Activated CD8-positive, alpha-beta memory T cell treated with anti-CD3 and anti-CD28 coated beads for 48 hours (primary cell): ENCODE measurements around the gene SLC22A23.
"Not testable (repeated sequence)": the region's sequence is repeated elsewhere in the genome, so short reads cannot be mapped to it uniquely, and the experiment has no call there.

Experiments used
- DNase-seq, 3 experiments: peaks; one replicate each; pipeline ENCODE4 v3.0.0-alpha.2; 2020; ENCODE audit warnings: low read depth in 2 of 3, low spot score in 2 of 3

SLC22A23 gene

DNA sequence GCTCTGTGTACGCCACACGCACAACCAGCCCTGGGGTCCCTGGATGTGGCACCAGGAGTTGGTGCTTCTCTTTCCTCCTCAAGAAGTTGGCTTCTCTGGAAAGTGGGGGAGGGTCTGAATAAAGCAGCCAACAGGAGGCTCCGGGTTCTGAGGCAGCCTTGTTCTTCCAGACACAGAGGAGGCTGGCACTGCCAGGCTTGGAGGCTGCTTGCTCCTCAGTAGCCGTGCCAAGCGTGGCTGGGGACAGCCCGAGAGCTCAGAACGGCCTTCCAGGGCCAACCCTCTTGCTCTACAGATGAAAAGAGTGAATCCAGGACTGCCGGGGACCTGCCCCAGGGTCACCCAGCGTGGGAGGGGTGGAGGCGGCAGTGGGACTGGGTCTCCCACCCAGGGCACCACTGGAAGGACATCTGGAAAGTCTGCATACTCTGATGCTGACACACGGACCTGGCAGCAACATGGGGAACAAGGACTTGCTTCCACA lies 70.4 kb downstream of the SLC22A23 start:
- no peak for DNase-seq

DNA sequence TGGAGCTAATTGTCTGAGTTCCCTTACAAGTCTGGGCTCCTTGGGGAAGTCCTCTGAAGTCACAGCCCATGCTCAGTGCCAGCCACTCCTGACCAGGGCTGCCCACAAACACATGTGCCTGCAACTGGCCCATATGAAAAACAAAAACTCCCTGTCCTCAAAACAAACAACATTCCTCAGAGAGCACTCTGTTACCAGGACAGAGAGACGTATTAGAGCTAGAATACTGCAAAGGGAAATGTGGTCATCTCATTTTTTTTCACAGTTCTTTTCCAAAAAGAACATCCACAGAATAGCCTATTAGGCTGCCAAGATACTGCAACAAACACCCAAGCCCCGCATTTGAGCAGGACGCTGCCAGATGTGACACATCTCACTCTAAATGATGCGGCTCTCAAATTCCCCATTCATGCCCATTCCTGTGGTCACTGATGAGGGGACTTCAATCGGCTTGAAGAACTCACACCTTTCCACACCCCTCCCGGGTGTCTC lies 71.1 kb downstream of the SLC22A23 start:
- DNase-seq = no peak

DNA sequence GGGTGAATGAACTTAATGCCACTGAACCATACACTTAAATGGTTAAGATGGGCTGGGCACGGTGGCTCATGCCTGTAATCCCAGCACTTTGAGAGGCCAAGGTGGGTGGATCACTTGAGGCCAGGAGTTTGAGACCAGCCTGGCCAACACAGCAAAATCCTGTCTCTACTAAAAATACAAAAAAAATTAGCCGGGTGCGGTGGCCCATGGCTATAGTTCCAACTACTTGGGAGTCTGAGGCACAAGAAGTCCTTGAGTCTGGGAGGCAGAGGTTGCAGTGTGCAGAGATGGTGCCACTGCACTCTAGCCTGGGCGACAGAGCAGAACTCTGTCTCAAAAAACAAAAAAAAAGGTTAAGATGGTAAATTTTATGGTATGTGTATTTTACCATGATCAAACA lies 71.7 kb downstream of the SLC22A23 start:
- DNase-seq = not testable (repeated sequence)

DNA sequence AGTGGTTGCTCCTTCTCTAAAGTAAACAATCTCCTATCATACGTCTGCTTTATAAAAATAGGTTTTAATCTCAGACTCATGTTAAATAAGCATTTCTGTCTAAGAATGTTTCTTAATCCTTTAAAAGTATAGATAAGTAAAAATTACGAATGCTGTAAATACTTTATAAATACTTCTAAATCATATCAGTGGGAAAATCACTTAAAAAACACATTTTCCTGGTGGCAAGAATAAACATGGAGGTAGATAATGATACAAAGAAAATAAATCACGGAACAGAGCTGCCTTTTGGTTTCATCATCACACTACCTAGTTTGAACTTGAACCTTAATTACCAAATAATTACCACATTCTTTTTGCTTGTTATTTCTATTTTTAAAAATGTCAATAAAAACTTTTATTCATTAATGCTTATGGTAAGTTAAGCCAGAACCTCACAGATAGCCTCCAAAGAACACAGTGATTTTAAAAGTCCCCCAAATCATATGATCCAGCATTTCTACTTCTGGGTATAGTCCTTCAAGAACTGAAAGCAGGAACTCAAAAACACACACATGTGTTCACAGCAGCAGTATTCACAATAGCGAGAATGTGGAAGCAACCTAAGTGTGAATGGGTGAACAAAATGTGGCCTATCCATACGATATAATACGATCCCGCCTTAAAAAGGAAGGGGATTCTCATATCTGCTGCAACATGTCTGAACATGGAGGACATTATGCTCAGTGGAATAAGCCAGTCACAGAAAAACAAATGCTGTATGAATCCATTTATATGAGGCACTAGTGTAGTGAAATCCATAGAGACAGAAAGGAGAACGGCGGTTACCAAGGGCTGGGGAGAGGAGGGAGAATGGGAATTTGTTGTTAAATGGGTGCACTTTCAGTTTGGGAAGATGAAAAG lies 72.4 kb downstream of the SLC22A23 start:
- DNase-seq = no peak

DNA sequence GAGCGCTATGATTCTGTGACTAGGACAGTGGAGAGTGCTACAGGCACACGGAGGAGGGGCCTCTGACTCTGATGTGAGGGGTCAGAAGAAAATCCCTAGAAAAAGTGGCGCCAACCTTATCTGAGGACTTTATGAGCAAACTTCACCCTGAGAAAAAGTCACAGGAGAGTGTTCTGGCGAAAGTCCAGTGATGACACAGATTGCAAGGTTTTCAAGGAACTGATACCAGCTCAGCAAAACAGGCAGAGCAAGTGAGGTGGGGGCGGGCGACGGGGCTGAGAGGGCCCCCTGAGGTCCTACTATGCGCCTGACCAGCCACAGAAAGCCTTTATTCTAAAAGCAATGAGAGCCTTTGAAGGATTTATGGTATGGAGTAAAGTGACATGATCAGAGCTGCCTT lies 73.3 kb downstream of the SLC22A23 start:
- DNase-seq = no peak

DNA sequence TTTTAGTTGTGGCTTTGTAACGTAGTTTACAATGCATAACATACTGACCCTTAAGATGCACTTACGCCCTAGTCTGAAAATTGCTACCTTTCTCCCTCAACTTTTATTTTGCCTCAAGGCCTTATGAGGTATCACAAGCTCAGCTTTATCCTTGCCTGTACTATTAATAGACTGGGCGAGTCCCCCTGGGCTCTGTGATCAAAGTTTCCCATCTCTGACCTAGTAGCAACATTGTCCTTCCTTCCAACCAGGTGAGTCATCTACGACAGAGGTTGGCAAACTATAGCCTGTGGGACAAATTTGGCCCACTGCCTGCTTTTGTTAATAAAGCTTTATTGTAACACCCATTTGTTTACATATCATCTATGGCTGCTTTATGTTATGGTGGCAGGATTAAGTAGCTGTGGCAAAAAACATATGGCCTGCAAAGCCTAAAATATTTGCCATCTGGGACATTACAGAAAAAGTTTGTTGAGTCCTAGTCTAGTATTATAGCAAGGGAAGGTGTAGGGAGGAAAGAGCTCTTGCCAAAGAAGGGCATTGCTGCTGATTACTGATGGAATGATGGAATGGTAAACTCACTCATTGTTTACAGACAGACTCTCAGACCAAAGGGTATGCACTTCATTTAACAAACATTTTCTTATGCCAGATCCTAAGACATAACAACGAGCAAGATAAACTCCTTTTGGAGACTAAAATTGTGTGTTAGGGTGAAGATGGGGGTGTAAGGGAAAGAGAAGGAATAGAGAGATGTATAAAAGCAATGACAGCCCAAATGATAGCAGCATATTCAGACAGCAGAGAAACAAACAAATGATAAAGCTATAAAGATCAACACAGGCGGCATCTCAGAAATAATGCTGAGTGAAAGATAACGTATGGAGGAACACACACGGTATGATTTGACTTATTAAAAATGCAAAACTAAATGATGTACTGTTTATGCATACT lies 74.2 kb downstream of the SLC22A23 start:
- DNase-seq = no peak

DNA sequence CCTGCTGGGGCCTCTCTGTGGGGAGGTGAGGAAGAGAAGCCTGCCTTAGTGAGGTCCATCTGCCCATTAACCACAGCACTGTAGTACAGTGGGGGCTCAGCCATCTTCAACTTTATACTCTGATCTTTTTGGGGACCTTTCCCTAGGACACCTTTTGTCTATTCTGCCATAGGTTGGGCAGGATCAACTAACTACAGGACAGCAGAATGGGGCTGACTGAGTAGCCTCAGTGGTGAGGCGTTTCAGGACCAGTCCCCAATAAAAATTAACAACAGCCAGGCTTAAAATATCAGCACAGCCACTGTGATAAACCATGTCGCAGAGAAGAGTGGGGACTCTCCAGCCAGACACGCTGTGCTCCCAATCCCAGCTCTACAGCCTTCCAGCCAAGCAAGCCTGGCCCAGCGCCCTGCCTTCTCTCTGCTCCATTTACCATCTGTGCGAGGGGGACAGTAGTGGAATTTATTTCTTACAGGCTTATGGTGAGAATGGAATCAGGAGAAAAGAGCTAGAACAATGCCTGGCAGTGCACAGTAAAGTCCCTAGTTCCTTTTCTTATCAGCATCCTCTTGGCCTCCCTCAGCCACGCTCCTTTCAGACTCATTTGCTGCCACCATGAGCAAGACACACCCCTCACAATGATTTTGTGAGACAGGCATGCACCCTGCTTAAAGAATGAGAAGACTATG lies 75.5 kb downstream of the SLC22A23 start:
- DNase-seq = no peak

DNA sequence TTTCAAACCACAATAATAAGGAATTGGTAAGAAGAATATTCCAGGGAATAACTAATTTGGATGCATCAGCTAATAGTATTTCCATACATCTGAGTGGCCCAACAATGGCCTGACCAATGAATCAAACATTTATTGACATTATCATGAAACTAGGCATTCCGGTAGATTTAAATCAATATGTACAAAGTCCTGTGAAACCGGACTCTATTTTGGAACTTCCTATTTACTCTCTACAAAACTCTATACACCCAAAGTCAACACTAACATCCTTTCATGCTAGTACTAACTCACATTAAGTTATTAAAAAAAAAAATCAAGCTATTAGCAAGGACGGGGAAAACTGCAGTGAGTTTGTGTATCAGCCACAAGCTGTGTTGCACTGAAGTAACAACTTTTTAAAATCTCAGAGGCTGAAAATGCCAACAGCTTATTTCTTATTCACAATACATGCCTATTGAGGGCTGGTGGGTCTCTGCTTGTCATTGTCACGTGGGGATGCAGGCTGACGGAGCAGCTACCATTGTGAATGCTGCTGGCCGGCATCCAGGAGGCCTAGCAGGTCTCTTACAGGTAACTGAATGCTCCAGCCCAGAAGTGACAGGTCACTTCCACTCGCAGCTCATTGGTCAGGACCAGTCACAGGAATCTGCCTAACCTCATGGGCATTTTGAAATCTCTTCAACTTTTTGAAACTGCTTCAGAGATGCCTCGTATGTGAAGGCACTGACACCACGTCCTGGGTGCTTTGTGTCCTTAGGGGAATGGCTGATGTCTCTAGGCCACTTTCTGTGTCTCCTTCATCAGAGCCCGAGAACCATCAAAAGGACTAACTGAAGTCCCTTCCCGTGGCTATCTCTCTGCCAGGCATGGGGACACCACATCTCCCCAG lies 76.3 kb downstream of the SLC22A23 start:
- no peak for DNase-seq

DNA sequence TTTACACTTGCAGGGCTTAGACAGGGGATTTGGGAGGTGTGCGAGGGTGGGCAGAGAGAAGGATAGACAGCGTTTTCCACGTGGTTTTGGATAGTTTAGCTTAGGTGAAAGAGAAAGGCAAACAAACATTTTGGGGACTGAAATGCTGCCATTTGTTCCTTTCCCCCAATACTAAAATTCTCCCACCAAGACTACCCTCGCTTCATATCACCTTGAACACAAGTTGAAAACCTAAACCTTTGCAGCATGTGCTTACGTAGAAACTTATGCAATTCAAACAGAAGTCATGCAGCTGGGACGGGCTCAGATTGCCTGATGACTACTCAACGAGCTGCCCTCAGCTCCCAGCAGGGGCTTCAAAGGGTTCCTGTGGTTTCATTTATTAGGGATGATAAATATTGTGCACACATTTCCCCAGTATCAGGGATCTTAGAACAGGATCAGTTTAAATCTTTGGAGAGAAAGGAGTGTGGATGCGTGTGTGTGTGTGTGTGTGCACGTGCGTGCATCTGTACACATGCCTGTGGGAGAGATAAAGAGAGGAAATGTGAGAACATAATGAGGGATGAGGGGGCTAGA lies 77.3 kb downstream of the SLC22A23 start:
- no peak for DNase-seq

DNA sequence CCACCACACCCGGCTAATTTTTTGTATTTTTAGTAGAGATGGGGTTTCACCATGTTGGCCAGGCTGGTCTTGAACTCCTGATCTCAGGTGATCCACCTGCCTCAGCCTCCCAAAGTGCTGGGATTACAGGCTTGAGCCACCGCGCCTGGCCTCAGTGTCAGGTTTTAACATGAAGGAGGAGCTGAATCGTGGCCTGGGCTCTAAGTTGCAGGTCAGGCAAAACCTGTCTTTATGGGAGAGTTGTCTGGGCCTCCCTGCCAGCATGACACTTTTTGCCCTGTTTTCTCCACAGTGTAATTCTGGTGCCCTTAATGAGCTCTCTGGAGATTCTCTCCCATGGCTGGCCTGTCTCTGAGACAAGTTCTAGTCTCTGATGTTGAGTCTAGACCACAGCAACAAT lies 78.0 kb downstream of the SLC22A23 start:
- DNase-seq = not testable (repeated sequence)

DNA sequence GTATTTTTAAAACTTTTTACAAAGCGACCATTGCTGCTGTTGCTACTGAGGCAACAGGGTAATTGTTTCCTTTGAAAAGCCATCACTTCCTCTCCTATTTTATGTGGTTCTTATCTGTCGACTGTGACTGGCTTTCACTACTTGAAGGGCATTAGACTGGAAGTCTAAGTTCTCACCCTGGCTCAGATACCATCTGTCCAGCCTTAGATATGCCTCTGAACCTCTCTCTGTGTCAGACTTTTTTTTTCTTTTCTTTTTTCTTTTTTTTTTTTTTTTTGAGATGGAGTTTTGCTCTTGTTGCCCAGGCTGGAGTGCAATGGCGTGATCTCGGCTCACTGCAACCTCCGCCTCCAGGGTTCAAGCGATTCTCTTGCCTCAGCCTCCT lies 78.5 kb downstream of the SLC22A23 start:
- not testable (repeated sequence) for DNase-seq

DNA sequence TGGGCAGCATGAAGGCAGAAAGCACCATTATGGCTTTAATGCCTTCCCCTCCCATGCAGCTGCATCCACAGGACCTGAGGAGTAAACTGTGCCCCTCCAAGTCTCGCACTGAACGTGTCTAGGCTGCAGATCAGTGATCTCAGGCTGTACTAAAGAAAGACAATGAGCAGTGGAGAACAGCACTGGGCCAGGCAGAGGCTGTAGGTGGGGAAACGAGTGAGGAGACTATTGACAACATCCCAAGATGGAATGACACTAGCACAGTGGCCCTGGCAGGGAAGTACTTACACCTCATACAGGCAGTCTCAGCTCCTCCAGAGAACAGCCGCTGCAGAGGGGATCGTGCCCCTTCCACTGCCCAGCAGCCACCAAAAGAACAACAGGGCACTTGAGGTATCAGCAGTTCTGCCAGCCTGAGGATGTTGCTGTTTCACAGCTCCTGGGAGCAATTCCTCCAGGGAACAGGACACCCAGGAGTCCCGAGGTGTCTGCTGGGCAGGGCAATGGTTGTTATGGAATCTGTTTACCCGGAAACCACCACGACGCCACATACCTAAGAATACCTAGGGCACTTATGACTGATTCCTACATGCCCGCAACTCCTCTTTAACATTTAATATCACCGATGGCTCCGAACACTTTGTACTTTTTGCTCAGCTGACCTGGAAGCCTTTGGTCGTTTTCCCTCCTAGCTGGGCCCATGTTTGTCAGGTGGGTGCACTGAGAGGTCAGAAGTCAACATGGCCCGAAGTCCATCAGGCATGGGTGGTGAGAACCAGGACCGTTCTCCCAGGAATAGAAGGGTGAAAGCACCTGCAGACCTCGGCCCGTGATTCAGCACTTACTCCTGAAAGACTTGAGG lies 79.1 kb downstream of the SLC22A23 start:
- DNase-seq = no peak

DNA sequence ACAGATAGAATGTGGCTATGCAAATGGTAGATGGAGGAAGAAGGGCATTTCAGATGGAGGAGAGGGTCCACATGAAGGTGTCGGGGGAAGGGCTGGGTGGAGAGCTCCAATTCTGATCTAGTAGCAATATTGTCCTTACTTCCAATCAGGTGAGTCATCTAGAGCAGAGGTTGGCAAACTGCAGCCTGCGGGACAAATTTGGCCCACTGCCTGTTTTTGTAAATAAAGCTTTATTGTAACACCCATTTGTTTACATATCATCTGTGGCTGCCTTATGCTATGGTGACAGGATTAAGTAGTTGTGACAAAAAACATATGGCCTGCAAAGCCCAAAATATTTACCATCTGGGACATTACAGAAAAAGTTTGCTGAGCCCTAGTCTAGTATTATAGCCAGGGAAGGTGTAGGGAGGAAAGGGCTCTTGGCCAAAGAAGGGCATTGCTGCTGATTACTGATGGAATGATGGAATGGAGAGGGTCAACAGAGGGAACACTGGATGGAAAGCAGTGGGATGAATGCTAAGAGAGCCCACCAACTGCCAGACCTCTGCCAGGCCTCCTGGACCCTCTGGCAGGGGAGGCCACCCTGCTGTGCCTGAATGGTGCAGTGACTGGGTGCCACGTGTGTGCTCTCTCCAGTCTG lies 79.8 kb downstream of the SLC22A23 start:
- DNase-seq = no peak

DNA sequence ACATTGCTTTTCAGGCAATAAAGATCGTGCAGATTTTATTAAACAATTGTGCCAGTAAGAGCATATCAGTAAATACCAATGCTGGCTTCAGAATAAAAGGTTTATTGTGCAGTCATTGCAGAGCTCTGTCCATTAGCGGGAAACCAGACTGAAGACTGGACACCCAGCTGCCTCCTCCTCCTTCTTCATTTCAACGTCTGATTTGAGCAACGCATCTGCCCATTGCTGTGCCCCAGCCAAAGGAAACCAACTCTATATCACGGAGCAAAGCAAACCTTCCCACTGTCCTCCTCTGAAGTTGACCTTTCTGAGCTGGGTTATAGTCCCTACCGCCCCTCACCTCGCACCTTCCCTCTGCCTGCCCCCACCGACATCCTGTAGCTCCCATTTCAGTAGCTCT lies 80.8 kb downstream of the SLC22A23 start:
- no peak for DNase-seq

DNA sequence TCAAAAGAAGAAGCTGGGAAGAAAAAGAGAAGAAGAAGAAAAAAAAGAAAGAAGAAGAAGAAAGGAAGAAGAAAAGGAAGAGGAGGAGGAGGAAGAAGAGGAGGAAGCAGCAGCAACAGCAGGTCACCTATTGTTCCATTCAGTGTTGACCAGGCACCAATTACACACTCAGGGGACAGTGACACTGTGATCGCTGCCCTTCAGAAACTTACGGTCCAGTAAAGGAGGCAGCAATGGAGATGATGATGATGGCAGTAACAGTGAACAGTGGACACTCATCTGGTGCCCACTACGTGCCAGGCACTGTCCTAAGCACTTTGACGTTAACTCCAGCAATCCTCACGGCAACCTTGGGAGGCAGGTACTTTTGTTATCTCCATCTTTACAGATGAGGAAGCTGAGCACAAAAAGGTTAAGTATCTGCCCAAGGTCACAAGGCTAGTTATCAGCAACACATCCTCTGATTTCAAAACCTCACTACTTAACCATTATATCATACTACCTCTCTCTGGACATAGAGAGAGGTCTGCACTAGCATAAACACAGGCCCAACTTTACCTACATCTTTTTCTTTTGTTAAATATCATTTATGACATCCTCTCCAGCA lies 83.2 kb downstream of the SLC22A23 start:
- DNase-seq = no peak

DNA sequence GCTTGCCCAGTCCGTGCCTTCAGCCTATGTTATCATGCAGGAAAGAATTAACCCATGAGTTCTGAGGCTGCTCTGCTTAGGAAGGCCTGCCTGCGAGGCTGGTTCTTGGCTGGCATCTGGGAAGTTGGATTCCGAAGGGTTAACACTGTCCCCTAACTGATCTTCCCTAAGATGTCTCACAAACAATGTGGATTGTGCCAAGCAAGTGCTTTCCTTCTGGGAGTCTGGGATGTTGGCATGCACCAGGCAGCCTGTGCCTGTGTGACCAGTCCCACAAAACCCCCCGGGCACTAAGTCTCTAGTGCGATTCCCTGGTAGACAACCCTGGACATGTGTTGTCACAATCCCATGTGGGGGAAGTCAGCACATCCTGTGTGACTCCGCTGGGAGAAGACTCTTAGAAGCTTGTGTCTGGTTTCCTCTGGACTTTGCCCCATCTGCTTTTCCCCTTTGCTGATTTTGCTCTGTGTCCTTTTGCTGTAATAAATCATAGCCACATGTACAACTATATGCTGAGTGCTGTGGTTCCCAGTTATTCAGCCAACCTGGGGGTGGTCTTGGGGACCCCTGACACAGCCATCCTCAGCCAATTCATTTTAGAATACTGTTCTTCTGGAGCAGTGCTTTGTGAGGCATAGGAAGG lies 83.8 kb downstream of the SLC22A23 start:
- no peak for DNase-seq

DNA sequence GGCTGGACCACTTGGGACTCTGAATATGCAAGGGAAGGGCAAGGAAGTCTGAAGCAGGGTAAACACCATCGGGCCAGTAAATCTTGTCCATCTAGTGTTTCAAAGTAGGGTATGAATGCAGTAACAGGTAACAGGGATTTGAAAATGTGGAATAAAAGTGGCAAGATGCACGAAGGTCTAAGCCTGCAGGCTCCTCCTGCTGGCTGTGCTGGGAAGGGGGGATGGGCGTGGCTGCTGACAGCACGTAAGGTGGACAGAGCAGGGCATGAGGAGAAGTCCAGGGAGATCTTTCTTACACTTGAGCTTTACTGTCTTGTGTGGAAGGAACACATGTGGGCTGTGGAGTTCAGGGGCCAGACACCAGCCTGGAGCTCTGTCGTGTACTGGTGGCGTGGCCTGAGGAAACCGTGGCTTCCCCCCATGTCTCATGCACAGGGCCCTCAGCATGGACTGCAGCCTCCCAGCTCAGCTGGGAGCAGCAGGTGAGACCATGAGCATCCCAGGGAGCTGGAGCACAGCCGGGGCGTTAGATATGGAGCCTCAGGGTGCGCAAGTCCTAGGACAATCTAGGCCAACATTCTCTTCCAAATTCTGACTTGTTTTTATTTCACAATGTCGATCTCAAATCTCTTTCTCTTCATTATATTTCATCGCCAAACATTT lies 84.5 kb downstream of the SLC22A23 start:
- DNase-seq = no peak
